DOHH2 (cell line): Measurements from ENCODE around the gene TTLL10.

Source experiments
- H3F3A ChIP-seq: fragments of 200-600 bp; sonication (generic), shearing (Covaris generic); 2 replicates; pipeline ENCODE4 v1.6.0; 2016; ENCODE audit warnings: antibody characterized with exemption, mild to moderate bottlenecking; ENCODE audit not compliant: control insufficient read depth, insufficient read depth
- H3K27ac ChIP-seq: fragments of 200-600 bp; sonication (generic); 2 replicates; pipeline ENCODE4 v1.5.1; 2014; ENCODE audit warnings: low read depth, mild to moderate bottlenecking, low read length, moderate library complexity
- H3K27me3 ChIP-seq: fragments of 200-600 bp; sonication (generic); 2 replicates; pipeline ENCODE4 v1.6.1; 2014; ENCODE audit warnings: mild to moderate bottlenecking, low read length, mixed read lengths; ENCODE audit not compliant: control insufficient read depth
- H3K36me3 ChIP-seq: fragments of 200-600 bp; sonication (generic); 2 replicates; pipeline ENCODE4 v1.6.1; 2014; ENCODE audit warnings: mild to moderate bottlenecking, low read length, moderate library complexity, mixed read lengths; ENCODE audit not compliant: control insufficient read depth
- H3K4me1 ChIP-seq: fragments of 200-600 bp; sonication (generic); 2 replicates; pipeline ENCODE4 v1.6.1; 2014; ENCODE audit warnings: mild to moderate bottlenecking, low read length, mixed read lengths; ENCODE audit not compliant: control insufficient read depth
- H3K4me2 ChIP-seq: fragments of 200-600 bp; sonication (generic); 2 replicates; pipeline ENCODE4 v1.6.0; 2014; ENCODE audit warnings: mild to moderate bottlenecking, low read length, moderate library complexity
- H3K4me3 ChIP-seq: fragments of 200-600 bp; sonication (generic); 2 replicates; pipeline ENCODE4 v1.5.1; 2014; ENCODE audit warnings: mild to moderate bottlenecking, low read length, mixed read lengths
- H3K79me2 ChIP-seq: fragments of 200-600 bp; sonication (generic); 2 replicates; pipeline ENCODE4 v1.6.1; 2014; ENCODE audit warnings: mild to moderate bottlenecking, low read length, mixed read lengths; ENCODE audit not compliant: control insufficient read depth
- H3K9me2 ChIP-seq: fragments of 200-600 bp; sonication (generic); replicated peaks from 2 replicates; pipeline ENCODE4 v1.6.1; 2014; ENCODE audit warnings: mild to moderate bottlenecking, low read length, mixed read lengths; ENCODE audit not compliant: control insufficient read depth
- H3K9me3 ChIP-seq: fragments of 200-600 bp; sonication (generic); 2 replicates; pipeline ENCODE4 v1.6.1; 2014; ENCODE audit warnings: antibody characterized with exemption, low read length, mixed read lengths; ENCODE audit not compliant: control insufficient read depth, insufficient read depth
- H4K20me1 ChIP-seq: fragments of 200-600 bp; sonication (generic); 2 replicates; pipeline ENCODE4 v1.6.0; 2014; ENCODE audit warnings: low read depth, mild to moderate bottlenecking, antibody characterized with exemption, low read length, moderate library complexity; ENCODE audit not compliant: control insufficient read depth, insufficient read depth
- EZH2phosphoT487 ChIP-seq: fragments of 200-600 bp; sonication (generic); IDR thresholded peaks from 2 replicates; pipeline ENCODE4 v1.6.1; 2017; ENCODE audit warnings: borderline replicate concordance, mild to moderate bottlenecking, antibody characterized with exemption, low read length, moderate library complexity, mixed read lengths
- TF ChIP-seq, protein P1 (sequence below): fragments of 200-600 bp; sonication (generic); IDR thresholded peaks from one replicate; pipeline ENCODE4 v1.5.1; 2014; ENCODE audit warnings: antibody characterized with exemption, mild to moderate bottlenecking, low read depth, low read length; ENCODE audit not compliant: poor library complexity, severe bottlenecking

Gene TTLL10

DNA sequence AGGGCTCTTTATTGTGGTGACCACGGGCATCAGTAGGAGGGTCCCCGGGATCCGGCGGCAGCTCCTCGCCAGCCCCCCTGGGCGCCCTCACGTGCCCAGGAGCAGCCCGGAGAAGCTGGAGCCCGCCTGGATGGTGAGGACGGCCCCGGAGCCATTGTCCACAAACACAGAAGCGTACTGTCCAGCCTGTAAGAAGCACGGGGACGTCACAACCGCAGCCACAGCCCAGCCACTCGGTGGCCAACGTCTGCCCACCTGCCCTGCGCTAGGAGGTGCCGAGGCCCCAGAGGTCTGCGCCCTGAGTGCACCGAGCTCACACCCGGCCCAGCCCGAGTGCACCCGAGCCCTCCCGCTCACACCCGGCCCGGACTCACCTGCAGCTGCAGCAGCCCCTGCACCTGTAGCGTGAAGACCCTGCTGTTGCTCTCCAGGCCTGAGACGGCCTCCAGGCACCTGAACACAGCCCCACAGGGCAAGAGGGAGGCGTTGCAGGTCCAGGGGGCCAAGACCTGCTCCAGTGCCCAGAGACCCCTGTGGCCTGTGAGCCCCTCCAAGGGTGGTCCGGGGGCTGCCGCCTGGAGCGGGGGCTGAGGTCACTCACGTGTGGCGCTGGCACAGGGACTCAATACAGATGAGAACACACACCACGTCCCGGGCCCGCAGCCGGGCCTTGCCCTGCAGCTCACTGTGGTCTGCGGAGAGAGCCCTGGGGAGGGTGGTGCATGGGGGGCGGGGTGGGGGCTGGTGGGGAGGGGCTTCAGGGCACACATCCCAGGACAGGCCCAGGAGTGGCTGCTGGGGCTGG lies 69.0 kb downstream of the TTLL10 start:
- Histone ChIP-seq H3K4me3 (no peak overlapping the region), H3K27me3 (peaks cover 6% of the 10 kb centered on the region), H3F3A (no peaks in the 10 kb centered on the region), H4K20me1 (no peaks in the 10 kb centered on the region), H3K4me1 (peaks cover 4% of the 10 kb centered on the region; the same call in 1 of the 2 replicates), H3K27ac (no peak overlapping the region), H3K9me2 (no peaks in the 10 kb centered on the region), H3K36me3 (no peaks in the 10 kb centered on the region), H3K79me2 (no peaks in the 10 kb centered on the region), H3K4me2 (no peak overlapping the region), H3K9me3 (no peaks in the 10 kb centered on the region)
- TF ChIP-seq EZH2phosphoT487: no peak
- TF ChIP-seq, protein P1, sequence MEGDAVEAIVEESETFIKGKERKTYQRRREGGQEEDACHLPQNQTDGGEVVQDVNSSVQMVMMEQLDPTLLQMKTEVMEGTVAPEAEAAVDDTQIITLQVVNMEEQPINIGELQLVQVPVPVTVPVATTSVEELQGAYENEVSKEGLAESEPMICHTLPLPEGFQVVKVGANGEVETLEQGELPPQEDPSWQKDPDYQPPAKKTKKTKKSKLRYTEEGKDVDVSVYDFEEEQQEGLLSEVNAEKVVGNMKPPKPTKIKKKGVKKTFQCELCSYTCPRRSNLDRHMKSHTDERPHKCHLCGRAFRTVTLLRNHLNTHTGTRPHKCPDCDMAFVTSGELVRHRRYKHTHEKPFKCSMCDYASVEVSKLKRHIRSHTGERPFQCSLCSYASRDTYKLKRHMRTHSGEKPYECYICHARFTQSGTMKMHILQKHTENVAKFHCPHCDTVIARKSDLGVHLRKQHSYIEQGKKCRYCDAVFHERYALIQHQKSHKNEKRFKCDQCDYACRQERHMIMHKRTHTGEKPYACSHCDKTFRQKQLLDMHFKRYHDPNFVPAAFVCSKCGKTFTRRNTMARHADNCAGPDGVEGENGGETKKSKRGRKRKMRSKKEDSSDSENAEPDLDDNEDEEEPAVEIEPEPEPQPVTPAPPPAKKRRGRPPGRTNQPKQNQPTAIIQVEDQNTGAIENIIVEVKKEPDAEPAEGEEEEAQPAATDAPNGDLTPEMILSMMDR: no peak

DNA sequence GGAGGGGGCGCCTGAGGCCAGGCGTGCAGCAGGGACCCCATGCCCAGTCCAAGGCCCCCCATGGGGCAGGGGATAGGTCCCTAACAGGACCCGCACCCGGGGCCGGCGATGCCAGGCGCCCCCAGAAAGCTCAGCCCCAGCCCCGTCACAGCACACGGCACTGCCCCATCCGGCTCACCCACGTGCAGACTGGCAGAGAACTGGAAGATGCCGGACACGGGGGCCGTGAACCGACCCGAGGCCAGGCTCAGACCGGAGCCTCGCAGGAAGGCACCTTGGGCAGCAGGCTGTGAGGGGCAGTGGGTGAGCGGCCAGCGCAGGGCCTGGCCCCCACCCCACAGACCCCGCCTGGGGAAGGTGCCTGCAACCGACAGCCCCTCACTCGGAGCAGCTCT lies 69.6 kb downstream of the TTLL10 start:
- H3K36me3 ChIP-seq: no peaks in the 10 kb centered on the region
- no peaks in the 10 kb centered on the region for H3K9me2 ChIP-seq
- TF ChIP-seq, protein P1: no peak
- no peak for TF ChIP-seq EZH2phosphoT487
- no peaks in the 10 kb centered on the region for H3K79me2 ChIP-seq
- H4K20me1 ChIP-seq: no peaks in the 10 kb centered on the region
- H3K4me2 ChIP-seq: no peak overlapping the region
- no peaks in the 10 kb centered on the region for H3K4me1 ChIP-seq
- H3K9me3 ChIP-seq: no peaks in the 10 kb centered on the region
- no peak overlapping the region for H3K4me3 ChIP-seq
- H3K27me3 ChIP-seq: peaks cover 3% of the 10 kb centered on the region; the same call in 1 of the 2 replicates
- H3F3A ChIP-seq: no peaks in the 10 kb centered on the region
- H3K27ac ChIP-seq: no peak overlapping the region

DNA sequence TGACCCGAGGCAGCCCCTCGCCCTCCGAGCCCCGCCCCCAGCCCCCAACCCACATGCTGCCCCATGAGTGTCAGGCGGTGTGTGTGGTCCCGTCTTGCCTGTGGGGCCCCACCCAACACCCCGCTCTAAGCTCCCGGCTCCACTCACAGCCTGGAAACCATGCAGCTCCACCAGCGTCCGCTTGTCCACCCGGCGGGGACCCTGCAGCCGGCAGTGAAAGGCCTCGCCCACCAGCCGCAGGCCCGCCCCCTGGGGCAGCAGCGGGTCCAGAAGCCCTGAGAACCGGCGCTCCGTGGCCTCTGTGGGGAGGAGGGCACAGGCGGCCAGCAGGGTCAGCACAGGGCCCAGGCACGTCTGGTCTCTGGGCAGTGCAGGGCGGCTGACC lies 70.1 kb downstream of the TTLL10 start:
- TF ChIP-seq, protein P1: no peak
- no peak for TF ChIP-seq EZH2phosphoT487
- H3K4me2 ChIP-seq: no peak overlapping the region
- no peaks in the 10 kb centered on the region for H3K9me3 ChIP-seq
- no peaks in the 10 kb centered on the region for H4K20me1 ChIP-seq
- H3K4me1 ChIP-seq: no peaks in the 10 kb centered on the region
- H3K36me3 ChIP-seq: no peaks in the 10 kb centered on the region
- H3K27ac ChIP-seq: no peak overlapping the region
- H3K4me3 ChIP-seq: no peak overlapping the region
- H3K79me2 ChIP-seq: no peaks in the 10 kb centered on the region
- peaks cover 3% of the 10 kb centered on the region; the same call in 1 of the 2 replicates for H3K27me3 ChIP-seq
- H3K9me2 ChIP-seq: no peaks in the 10 kb centered on the region
- H3F3A ChIP-seq: no peaks in the 10 kb centered on the region
